NCI-H748 (cell line): ENCODE results near the gene OTOG.

ENCODE experiments used
- DNase-seq: peaks from one replicate; lab custom pipeline; 2025; ENCODE audit not compliant: unreplicated experiment; lab: John Stamatoyannopoulos, UW

Gene OTOG, protein sequence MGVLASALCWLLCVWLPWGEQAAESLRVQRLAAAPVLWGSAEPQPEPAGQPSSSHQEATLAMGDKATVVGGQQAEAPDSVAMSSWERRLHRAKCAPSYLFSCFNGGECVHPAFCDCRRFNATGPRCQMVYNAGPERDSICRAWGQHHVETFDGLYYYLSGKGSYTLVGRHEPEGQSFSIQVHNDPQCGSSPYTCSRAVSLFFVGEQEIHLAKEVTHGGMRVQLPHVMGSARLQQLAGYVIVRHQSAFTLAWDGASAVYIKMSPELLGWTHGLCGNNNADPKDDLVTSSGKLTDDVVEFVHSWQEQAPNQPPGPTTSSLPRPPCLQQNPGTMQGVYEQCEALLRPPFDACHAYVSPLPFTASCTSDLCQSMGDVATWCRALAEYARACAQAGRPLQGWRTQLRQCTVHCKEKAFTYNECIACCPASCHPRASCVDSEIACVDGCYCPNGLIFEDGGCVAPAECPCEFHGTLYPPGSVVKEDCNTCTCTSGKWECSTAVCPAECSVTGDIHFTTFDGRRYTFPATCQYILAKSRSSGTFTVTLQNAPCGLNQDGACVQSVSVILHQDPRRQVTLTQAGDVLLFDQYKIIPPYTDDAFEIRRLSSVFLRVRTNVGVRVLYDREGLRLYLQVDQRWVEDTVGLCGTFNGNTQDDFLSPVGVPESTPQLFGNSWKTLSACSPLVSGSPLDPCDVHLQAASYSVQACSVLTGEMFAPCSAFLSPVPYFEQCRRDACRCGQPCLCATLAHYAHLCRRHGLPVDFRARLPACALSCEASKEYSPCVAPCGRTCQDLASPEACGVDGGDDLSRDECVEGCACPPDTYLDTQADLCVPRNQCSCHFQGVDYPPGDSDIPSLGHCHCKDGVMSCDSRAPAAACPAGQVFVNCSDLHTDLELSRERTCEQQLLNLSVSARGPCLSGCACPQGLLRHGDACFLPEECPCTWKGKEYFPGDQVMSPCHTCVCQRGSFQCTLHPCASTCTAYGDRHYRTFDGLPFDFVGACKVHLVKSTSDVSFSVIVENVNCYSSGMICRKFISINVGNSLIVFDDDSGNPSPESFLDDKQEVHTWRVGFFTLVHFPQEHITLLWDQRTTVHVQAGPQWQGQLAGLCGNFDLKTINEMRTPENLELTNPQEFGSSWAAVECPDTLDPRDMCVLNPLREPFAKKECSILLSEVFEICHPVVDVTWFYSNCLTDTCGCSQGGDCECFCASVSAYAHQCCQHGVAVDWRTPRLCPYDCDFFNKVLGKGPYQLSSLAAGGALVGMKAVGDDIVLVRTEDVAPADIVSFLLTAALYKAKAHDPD (N-terminal part only)

DNA sequence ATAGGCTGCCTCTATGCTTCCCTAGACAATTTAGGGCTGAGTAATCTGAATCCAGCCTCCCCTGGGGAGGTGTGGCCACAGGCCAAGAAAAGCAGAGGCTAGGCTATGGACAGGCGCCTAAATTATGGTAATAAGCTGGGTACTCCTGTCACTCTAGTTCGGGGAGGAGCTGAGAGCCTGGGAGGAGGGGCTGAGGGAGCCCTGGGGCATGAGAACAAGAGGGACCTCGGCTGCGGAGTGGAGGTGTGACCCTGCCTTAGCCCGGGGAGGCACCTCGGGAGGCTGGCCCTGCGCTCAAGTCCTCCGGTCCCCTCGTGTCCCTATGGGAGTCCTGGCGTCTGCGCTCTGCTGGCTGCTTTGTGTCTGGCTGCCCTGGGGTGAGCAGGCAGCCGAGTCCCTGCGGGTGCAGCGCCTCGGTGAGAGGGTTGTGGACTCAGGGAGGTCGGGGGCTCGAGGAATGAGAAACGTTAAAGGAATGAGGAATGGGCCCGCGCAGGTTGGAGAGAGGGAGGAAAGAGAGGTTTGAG lies at the start of gene OTOG:
Gene OTOG (plus strand): TSS at position 209 of the 527 bp plus-strand sequence. CDS start 114 bp downstream, at position 323.
- peak; percentile 83 for DNase-seq

DNA sequence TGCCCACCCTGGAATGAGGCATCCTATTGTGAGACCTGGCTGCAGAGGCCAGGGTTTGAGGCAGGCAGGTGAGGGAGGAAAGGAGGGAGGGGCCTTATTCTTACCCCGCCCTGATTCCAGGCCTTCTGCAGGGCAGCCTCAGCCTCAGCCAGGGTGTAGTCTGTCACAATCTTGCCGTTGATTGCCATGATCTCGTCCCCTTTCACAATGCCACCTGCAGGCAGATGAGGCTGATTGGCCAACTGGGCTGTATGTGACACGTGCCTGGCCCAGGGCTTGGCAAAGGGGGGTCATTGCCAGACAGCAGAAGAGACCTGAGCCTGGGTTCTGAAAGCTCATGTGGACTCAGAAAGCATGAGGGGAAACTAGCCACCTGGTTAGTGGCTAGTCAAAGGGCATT lies 49.0 kb upstream of the OTOG start:
- DNase-seq = peak; percentile 85

DNA sequence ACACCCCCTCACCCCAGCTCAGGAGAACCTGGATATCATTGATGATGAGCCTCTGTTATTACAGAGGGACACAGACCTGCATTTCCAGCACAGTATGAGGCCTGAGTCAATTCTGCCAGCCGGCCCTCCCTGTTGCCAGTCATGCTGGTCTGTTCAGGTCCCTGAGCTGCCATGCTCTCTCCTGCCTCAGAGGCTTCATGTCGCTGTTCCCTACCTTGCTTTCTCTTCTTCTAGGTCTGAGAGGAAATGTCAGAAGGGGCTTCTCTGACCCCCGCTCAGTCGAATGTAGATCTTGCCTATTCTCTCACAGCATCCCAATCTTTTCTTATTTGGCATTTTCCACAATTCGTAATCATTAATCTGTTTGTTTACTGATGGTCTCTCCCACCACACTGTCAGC lies 48.6 kb upstream of the OTOG start:
- DNase-seq = no peak

DNA sequence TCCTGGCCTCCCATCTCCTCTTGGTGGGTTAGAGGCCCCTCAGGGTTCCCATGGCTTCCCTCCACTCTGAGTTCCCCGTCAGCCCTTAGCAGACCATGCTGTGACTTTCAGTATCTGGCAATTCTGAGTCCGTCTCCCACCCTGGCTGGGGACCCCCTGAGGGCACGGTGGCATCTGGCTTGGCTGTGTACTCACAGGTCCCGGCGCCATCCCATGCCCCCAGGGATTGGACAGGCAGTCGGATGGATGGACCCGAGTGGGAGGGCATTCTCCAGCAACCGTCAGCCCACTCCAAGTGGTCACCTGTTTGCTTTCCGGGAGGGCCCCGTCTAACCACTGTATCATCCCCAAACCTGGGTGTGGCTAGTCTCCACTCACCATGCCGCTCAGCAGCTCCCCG lies 46.4 kb upstream of the OTOG start:
- DNase-seq = no peak

DNA sequence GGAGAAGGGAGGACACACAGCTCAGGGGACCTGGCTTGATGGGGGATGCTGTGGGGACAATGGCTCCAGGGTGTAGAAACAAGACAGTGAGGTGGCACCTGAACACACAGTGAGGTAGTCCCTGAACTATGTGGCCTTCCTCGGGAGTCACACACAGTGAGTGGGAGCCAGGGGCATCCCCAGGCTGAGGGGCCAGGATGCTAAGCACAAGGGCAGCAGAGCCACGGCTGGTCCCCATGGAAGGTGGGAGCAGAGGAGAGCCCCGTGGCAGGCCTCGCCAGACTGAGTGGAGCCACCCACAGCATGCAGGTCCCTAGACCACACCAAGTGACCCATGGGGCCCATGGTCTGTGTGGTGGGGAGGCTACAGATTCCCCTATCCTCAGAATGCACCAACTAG lies 44.4 kb upstream of the OTOG start:
- no peak for DNase-seq

DNA sequence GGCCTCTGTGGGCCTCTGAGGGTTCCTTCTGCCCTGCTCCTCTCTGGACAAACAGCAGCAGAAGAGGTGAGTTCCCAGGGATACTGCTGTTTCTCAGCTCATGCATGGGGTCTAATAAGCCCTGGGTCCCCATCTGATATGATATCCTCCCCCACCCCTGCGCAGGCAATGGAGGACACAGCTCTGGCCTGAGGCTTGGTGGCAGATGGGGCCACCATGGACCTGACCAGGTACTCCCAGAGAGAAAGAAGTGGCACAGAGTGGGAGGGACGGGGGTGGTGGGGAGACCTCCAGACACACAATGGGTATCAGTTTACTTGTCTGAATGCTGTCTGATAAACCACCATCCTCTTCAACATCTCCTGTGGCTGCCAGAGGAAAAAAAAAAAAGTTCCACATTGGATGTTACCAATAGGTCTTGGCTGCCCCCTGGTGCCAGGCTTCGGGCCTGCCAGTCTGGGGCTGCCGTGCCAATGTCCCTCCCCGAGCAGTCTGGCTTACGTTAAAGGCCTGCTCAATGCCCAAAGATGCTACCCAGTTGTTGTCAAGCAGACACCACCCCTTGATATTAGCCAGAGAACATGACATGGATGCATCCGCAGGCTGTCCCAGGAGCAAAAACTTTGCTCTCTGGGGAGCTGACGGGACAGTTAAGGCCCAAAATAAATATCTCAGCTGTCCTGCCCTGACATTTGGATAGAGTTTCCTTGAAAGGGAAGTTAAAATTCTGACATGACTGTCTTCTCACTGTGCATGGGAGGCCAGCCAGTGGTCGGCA lies 42.5 kb upstream of the OTOG start:
- peak; percentile 83 for DNase-seq

DNA sequence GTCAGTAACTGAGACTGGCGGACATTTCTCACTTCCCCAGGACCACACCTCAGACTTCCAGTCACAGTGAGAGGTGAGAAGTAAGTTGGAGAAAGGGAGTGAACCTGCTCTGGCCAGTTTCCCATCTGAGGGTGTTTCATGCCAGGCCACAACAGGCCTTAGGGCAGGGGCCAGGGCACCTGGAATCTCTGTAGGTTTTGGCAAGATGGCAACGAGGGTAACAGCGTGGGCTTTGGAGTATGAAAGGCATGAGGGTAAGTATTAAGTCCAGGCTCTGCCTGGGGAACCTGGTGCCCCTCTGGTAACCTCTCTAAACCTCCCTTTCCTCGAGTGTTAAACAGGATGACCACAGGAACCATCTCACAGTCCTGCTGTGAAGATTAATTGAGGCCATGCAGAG lies 41.9 kb upstream of the OTOG start:
- DNase-seq = no peak

DNA sequence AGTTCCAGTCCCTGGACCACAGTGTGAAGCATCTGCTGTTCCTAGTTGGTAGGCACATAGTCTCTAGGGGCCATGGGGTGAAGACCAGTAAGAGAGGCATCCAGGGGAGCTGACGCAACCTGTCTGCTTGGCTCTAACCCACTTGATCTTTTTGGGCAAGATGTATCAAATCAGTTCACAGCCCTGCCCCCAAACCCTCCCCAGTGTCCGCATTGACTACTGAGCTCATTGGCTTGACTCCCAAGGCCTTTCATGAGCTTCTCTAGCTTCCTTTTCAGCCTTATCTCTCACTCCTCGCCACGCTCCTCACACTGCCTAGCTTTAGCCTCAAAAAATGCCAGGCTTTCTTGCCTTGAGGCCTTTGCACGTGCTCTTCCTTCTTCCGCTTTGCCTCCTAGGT lies 40.7 kb upstream of the OTOG start:
- no peak for DNase-seq

DNA sequence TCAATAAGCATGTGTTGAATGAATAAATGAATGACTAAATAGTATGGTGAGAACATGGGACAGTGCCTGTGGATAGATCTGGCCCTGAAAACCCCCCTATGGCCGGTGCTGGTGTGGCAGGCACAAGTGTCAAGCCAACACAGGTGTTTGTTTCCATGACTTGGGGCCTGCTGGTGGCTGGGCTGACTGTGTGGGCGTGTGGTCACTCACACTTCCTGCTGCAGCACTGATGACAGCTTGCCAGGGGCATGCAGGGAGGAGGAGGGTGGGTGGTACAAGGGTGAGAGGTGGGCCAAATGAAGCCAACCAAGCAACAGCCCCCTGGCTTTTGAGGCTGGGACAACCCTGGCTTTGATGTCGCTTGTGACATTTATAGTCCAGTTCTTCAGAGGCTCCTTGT lies 40.1 kb upstream of the OTOG start:
- no peak for DNase-seq

DNA sequence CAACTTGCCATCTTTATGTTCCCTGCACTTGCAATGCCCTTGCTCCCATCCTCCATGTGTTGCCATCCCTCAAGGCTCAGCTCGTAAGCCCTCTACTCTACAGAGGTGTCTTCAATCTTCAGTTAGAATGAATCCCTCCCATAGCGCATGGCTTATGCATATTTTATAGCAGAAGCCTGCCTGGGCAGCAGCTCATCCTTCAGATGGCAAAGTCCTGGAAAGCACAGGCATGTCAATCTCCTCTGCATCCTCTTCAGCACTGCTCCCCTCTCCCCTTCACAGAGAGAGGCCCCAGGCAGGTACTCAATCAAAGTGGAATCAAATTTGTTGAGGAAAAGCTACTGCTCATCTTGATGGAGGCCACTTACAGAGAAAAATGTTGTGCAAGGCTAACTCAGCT lies 39.3 kb upstream of the OTOG start:
- DNase-seq = no peak

DNA sequence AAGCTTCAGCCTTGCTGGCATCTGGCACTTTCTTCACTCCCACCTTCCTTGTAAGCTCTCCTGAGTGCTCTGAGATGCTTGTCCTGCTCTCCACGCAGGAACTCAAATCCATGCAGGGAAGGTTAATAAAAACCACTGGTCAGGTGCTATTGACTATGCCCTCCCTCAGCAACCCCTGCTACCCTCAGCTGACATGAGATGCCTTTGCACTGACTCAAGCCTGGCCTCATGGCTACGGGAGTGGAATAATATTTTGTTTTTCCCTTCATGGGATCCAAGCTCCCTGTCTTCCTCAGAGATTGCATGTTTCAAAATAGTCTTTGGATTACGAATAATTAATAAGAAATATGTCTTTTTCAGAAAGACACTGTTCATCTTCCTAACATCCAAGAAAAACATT lies 38.8 kb upstream of the OTOG start:
- DNase-seq = no peak

DNA sequence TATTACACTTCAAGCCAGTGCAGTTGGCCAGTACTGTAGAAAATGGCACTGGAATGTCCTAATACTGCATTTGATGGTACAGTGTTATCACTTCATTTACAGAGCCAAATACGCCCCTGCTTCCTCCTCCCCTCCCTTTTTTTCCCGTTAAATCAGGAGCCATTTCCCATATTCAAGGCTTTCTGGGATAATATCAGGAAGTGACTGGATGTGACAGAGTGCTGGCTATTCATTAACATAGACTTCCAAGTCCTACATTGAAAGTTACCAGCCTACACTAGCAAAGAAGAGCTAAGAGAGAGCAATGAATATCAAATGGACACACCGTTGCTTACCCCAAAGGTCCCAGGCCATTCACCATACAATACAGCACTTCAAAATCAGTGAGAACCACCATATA lies 38.3 kb upstream of the OTOG start:
- no peak for DNase-seq

DNA sequence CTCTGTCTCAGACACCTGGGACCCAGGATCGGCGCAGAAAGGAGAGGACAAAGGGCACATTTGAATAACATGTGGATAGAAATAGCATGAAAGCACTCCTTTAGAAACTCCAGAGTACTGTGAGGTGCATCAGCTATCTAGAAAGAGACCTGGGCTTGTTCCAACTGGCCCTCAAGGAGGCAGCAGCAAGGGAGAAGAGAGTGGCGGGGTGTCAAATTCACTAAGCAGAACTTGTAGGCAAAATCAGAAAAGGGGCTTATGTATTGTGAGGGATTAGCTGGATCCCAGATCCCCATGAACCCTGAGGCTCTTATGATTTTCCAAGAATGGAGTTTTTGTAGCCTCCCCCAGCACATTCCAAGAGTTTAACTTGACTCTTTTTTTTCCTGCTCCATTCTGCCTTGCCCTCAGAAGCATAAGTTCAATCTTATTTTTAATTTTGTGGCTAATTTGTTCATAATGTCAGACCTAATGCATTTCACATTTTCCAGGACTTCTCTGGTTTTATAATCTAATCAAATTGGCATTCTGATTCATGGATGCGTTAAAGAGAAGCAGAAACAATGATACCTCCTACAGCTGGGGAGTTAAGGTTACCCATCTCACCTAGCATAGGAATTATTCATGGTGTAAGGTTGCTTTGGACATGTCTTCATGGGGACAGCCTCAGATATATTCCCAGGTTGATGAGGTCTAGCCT lies 36.4 kb upstream of the OTOG start:
- DNase-seq = no peak

DNA sequence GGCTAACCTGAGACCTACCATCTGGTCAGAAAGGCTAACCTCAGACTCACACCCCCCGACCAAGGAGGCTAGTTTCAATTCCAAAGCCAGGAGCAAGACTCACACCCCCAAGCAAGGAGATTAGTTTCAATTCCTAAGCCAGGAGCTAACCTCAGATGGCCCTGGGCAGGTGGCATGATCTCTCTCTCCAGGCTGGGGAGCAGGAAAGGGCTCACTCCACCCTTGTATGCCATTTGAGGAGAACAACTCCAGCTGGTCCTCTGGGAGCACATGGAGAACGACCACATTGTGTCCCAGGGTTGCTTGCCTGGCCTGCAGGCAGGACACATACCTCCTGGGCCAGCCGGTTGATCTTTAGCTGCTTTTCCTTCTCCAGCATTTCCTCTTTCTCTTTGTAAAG lies 35.5 kb upstream of the OTOG start:
- DNase-seq = no peak

DNA sequence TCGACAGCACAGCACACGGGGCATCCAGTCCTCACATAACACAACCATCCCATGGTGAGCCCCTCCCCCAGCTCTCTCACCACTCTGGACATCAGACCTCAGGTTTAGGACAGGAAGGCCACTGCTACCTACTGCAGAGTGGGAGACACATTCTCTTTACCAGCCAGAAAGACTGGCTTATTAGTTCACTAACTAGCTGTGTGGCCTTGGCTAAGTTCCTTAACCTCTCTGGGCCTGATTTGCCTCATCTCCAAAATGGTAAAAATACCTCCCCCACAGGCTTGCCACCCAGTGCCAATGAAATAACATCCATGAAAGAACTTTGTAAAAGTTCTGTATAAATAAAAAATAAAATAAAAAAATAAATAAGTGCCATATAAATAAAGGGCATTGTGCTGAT lies 35.0 kb upstream of the OTOG start:
- DNase-seq = no peak

DNA sequence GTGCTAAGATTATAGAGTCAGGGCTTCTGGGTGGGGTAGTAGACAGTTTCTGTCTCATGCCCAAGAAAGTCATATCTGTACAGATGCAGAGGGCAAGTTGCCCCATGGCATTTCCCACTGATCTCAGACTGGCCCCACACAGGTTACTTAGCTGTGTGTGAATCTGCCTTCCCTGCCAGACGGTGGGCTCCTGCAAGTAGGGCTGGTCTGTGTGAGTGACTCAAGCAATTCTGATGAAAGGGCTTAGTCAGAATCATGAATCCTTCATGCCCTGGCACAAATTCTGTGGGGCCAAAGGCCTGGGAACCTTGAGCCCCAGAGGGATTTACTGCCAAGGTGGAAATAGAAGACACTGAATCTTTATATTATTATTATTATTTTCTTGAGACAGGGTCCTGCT lies 33.2 kb upstream of the OTOG start:
- no peak for DNase-seq

DNA sequence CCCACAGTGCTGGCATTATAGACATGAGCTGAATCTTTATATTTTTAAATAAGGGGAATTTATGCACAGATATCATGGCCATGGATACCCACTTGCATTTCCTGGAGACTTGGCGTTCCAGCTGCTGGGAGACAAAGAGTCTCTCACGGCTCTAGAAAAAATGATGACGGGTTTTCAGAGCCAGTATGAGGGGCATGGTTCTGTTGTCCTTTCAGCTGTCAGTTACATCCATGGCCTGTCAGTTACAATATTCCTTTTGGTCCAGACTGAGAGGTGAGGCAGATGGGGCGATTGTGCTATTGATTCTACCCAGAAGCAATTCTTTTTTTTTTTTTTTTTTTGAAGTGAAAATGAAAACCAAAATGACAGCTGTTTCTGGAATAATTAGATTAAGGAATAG lies 32.6 kb upstream of the OTOG start:
- no peak for DNase-seq

DNA sequence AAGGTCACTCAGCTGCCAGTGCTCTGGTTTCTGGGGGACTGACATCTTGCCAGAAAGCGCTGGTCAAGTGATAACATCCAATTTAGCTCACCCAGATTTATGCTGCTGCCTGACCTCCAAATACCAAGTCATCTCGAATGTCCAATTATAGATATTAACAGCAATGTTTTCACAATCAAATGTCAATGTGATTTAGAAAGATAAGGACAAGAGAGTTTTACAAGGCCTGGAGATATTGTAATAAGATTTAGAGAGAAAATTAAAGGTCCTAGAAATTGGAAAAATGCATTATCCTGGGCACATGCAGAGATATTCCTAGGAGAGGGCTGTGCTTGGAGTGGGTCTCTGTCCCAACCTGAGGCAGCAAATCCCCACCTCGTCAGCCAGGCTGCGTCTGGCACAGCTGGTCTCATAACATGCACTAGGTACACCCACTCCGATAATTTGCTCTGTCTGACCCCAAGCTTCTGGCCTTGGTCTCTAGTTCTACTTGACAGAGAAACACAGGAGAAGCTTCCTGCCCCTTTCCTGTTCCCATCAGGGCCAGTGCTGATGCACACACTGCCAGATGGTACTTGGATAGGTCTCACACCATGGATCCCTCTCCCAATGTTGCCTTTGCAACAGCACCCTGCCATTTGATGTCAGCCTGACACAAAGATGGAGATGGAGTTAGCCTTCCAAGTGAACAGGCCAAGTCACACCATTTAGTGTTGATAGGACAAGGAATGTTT lies 31.4 kb upstream of the OTOG start:
- no peak for DNase-seq

DNA sequence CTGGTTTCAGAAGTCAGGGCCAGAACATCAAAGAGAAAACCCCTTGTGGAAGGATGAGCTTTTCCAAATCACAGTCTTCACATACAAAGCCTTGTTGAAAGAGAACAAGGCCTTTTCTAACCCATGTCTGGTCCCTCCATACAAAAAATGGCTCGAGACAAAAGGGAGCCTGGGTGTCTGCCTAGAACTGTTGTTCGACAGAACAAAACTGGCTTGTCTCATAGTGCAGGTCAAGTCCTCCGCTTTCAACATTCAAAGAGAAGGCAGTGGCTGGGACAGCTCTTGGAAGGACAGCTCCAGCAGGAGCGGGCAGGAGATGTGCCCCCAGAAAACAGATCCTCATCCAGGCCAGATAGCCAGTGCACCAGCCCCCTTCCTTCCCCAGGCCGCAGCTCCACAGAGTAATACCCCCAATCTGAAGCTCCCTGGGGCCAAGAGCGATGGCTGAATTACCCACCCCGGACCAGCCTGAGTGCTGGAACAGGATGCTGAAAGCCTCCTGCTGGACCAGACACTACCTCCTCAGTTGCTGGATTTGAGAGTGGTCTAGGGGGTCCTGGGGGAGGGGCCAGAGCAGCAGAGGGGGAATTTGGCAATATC lies 30.4 kb upstream of the OTOG start:
- DNase-seq = no peak
